Central memory CD8-positive, alpha-beta T cell (primary cell): Measurements from ENCODE around the gene STX11.

Experiments
- ATAC-seq: fragments of 150-1000 bp; cut with Tn5 transposase; replicated peaks from 2 replicates; pipeline ENCODE4 v1.10.0; 2022; ENCODE audit warnings: mild to moderate bottlenecking, moderate FRiP score, moderate number of reproducible peaks; ENCODE audit not compliant: poor library complexity, severe bottlenecking; ENCODE audit errors: extremely low read depth
- DNase-seq, 2 donors: peaks; one replicate each; pipeline ENCODE4 v3.0.0; 2021; ENCODE audit warnings: low spot score in 2 of 2
- H3K27ac Mint-ChIP-seq: one replicate; pipeline ENCODE4 v1.8.0; 2022; ENCODE audit warnings: low read depth, mild to moderate bottlenecking, moderate library complexity, mixed read lengths
- H3K27me3 Mint-ChIP-seq: one replicate; pipeline ENCODE4 v1.8.0; 2022; ENCODE audit warnings: mixed read lengths
- H3K36me3 Mint-ChIP-seq: one replicate; pipeline ENCODE4 v1.8.0; 2022; ENCODE audit warnings: mild to moderate bottlenecking, moderate library complexity, mixed read lengths; ENCODE audit not compliant: insufficient read depth
- H3K4me1 Mint-ChIP-seq: one replicate; pipeline ENCODE4 v1.8.0; 2022; ENCODE audit warnings: mixed read lengths
- H3K4me3 Mint-ChIP-seq: one replicate; pipeline ENCODE4 v1.8.0; 2022; ENCODE audit warnings: mild to moderate bottlenecking, moderate library complexity, mixed read lengths
- H3K9me3 Mint-ChIP-seq: one replicate; pipeline ENCODE4 v1.8.0; 2022; ENCODE audit warnings: mixed read lengths

STX11 gene

DNA sequence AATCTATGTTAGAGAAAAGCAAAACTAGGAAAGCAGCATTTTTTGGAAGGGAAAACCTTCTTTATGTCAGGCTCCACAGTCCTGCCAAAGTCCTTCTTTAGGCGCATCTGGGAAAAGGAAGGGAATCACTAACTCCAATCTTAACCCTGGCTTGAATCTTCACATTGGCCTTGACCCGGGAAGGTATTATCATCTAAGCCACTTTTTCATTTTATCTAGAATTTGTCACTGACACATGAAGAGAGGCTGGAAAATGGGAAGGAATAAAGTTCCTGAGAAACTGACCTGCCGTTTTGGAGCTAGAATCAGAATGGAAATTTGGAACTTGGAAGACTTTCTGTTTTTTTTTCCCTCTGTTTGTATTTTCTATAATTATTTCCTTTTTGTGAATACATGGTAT, 81.4 kb downstream of the STX11 start:
- no peaks in the 10 kb centered on the region for H3K9me3 Mint-ChIP-seq
- no peak overlapping the region for H3K4me3 Mint-ChIP-seq
- ATAC-seq = no peak
- no peaks in the 10 kb centered on the region for H3K4me1 Mint-ChIP-seq
- no peak for DNase-seq
- no peaks in the 10 kb centered on the region for H3K36me3 Mint-ChIP-seq
- no peak overlapping the region for H3K27ac Mint-ChIP-seq
- H3K27me3 Mint-ChIP-seq = no peaks in the 10 kb centered on the region

GRCh38 chr6:144232176-144232831, 82.0 kb downstream of the STX11 start:
- no peak overlapping the region for H3K27ac Mint-ChIP-seq
- H3K4me3 Mint-ChIP-seq = no peak overlapping the region
- ATAC-seq (no peak), DNase-seq (no peak)
- H3K4me1 Mint-ChIP-seq = no peaks in the 10 kb centered on the region
- H3K36me3 Mint-ChIP-seq = no peaks in the 10 kb centered on the region
- H3K27me3 Mint-ChIP-seq = no peaks in the 10 kb centered on the region
- no peaks in the 10 kb centered on the region for H3K9me3 Mint-ChIP-seq

DNA sequence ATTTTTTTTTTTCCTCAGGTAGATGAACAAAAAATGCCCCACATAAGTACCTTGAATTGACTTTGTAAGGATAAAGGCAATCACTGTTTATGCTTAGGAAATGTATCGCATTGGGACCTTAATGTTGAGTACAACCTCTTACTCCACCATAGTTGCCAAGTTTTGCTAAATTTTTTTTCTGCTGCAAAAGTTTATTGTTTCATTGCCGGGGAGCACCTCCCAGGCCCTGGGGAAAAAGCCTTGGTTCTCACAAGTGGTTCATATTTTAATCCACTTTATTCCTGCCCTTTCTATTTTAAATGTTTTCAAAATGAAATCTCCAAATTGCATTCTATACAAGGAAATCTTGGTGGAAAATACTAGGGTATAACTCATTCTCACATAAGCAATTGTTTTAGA, 82.5 kb downstream of the STX11 start:
- DNase-seq = no peak
- ATAC-seq = no peak

DNA sequence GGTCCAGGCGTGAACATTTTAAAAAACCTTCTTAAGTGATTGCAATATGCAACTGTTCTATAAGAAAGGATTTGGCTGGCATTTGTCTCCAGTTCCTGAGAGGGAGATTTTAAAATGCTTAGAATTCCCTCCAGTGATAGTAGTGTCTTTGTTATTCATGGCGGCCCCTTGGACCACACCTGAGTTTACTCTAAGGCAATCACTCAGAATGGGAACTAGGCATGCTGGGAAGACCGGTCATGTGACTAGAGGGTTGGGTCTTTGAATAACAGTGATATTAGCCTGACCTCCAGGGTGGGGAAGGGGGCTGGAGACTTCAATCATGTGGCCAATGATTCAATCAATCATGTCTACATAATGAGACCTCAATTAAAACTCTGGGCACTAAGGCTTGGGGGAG, 84.1 kb downstream of the STX11 start:
- Mint-ChIP-seq H3K9me3 (no peaks in the 10 kb centered on the region), H3K27me3 (no peaks in the 10 kb centered on the region), H3K4me3 (no peak overlapping the region), H3K4me1 (no peaks in the 10 kb centered on the region), H3K27ac (no peak overlapping the region), H3K36me3 (no peaks in the 10 kb centered on the region)
- DNase-seq = no peak
- ATAC-seq = no peak

More for the DNA sequence above, 82.5 kb downstream of the STX11 start:
- Mint-ChIP-seq H3K9me3 (no peaks in the 10 kb centered on the region), H3K27me3 (no peaks in the 10 kb centered on the region), H3K27ac (no peak overlapping the region), H3K4me3 (no peak overlapping the region), H3K36me3 (no peaks in the 10 kb centered on the region), H3K4me1 (no peaks in the 10 kb centered on the region)

GRCh38 chr6:144234935-144235334, 84.6 kb downstream of the STX11 start:
- Mint-ChIP-seq H3K27me3 (no peaks in the 10 kb centered on the region), H3K4me1 (no peaks in the 10 kb centered on the region), H3K27ac (no peak overlapping the region), H3K9me3 (no peaks in the 10 kb centered on the region), H3K36me3 (no peaks in the 10 kb centered on the region), H3K4me3 (no peak overlapping the region)
- ATAC-seq (no peak), DNase-seq (no peak)
